ENCODE data around the gene DPYSL5.

Gene DPYSL5

GRCh38 chr2:26933431-26934334 is 85.8 kb downstream of the DPYSL5 start:
- no peak for DNase-seq

GRCh38 chr2:26934335-26934724 is 86.4 kb downstream of the DPYSL5 start:
- DNase-seq = no peak

GRCh38 chr2:26934985-26935384 is 87.1 kb downstream of the DPYSL5 start:
- no peak for DNase-seq

DNA sequence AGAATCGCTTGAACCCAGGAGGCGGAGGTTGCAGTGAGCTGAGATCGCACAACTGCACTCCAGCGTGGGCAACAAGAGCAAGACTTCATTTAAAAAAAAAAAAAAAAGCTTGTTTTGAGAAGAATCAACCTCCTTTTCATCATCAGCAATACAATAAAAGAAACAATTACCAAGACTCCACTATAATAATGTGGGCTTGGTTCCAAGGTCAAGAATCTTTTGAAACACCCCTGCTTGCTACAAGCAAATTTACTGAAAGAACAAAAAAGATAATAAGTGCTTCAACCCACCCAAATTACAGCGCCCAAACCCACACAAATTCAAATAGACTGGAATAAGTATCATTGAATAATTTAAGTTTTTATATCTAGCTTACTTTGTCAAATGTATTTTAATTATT is 88.9 kb downstream of the DPYSL5 start:
- DNase-seq = no peak

DNA sequence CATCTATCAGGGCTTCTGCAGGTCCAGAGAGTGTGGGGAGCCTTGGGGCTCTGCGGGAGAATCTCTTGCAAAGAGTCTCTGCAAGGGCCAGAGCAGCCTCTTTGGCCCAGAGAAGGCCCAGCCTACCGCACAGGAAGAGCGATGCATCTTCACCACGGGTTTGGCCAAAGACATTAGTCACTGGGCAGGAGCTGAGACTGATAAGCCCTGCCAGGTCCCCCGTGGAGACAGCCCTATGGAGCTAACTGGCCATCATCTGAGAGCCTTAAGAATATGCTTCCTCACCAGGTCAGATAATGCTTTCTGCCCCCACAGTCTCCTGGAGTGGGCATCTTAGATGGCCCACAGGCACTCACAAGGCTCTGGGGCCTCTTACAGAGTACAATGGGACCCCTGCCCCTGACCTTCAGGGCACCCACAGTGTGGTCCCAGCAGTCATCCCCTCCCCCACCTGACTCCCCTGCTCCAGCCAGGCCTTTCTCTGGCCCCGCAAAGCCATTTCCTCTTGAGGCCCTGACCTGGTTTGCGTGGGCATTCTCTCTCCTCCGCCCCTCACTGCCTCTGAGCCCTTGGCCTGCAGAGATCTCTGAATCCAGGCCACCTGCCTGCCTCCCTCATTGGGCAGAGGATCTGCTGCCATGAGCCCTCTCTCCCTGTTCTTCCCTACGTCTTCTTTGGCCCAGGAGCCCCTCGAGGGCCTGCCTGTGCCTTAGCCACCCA is 90.6 kb downstream of the DPYSL5 start:
- DNase-seq = no peak

GRCh38 chr2:26940001-26940400 is 92.1 kb downstream of the DPYSL5 start:
- DNase-seq = no peak

DNA sequence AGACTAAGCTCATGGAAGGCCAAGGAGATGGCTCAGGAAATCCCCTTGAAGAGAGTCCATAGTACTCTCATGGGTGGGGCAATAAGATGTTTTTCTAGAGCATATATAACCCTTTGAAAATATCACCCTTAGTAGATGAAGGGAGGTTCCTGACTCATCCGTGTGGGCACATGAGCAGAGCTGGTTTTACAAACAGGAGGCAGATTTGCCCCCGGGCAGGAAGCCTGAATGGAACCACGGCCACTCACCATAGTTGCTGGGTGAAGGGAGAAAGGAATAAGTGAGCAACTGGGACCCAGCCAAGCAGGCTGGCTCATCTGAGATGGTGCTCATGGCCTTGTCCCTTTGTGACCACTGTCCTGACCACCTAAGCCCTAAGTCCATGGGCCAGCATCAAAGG is 93.6 kb downstream of the DPYSL5 start:
- no peak for DNase-seq

DNA sequence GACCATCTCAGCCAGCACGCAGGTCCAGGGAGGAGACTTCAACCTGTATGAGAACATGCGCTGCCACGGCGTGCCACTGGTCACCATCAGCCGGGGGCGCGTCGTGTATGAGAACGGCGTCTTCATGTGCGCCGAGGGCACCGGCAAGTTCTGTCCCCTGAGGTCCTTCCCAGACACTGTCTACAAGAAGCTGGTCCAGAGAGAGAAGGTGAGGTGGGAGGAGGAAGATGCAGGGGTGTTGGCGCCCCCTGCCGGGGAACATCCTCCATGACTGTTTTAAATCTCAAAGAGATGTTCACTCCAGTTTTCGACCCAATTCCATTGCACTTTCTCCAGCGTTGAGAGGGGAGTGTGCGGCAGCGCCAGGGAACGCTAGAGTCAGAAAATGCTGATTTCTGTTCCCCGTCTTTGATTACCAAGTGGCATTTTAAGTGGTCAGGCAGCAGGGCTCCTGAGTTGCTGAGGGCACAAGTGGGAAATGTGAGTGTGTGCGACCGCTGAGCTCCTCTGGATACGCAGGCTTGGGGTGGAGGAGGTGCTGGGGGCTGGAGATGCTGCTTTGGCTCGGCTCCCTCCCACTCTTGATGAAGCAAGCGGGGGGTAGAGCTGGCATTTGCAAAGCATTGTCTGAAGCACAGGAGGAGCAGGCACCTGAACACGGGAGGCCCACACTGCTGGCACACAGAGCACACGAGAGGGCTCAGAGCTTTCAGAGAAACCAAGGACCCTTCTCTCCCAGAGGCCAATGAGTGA is 94.8 kb downstream of the DPYSL5 start:
- DNase-seq = peak; percentile 55

GRCh38 chr2:26945991-26946750 is 98.2 kb downstream of the DPYSL5 start:
- DNase-seq = no peak

DNA sequence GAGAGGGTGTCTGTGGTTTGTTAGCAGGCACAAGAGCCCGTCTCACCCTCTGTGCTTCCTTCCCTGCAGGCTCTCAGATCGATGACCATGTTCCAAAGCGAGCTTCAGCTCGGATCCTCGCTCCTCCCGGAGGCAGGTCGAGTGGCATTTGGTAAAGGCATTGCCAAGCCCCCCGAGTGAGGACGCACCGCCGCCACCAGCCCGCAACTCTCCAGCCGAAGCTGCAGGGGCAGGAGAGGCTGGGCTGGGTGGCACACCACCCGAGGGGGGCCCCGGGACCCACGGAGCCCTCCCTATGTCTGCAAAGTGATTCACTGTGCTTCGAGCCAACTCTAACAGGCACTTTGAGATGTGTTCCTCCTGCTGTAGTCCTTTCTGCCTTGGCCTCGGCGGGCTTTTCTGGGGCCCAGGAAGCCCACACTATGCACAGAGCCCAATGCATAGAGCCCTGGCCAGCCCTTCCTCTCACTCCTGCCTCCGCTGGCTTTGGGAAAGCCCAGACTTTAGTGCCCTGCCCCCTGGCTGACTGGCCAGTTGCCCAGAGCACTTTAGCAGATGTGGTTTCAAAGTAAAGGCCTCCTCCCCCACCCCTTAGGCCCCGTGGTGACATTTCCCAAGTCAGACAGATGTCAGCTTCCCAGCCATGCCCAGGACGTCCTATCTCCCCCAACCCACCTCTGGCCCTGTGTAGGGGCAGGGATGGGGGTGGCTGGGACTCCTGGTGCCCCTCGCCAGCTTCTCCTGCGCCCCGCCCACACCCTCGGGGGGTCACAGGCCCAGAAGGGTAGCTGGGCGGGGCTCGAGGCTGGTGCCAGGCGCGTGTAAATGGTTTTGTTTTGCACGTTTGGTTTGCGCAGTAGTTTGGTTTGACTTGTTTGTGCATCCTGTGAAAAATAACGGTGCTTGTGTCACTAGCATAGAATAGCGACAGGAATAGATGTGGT is 99.2 kb downstream of the DPYSL5 start:
- DNase-seq = no peak

- DNase-seq = no peak
These were observed 100.9 kb downstream of the DPYSL5 start for GRCh38 chr2:26948800-26949199.

GRCh38 chr2:26950246-26950645 is 102.3 kb downstream of the DPYSL5 start:
- DNase-seq = no peak

GRCh38 chr2:26951236-26951635 is 103.3 kb downstream of the DPYSL5 start:
- DNase-seq = no peak

DNA sequence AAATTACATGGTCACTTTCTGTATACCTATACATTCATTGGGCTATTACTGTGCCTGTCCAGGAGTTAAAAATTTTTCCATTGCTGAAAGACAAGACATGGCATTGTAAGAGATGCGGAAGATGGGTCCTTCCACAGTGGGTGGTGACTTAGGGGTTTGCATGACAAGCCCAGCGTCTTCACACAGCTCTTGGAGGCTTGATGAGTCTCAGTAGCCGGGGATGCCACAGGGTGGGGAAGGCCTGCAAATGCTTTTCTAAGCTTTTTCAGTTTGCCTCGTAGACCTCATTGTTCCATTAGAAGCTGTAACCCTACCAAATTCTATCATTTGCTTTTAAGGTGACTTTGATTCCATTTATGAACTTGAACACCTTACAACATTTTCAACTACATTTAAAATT is 104.4 kb downstream of the DPYSL5 start:
- DNase-seq = no peak

- DNase-seq = no peak
These were observed 106.2 kb downstream of the DPYSL5 start for GRCh38 chr2:26954135-26954534.

DNA sequence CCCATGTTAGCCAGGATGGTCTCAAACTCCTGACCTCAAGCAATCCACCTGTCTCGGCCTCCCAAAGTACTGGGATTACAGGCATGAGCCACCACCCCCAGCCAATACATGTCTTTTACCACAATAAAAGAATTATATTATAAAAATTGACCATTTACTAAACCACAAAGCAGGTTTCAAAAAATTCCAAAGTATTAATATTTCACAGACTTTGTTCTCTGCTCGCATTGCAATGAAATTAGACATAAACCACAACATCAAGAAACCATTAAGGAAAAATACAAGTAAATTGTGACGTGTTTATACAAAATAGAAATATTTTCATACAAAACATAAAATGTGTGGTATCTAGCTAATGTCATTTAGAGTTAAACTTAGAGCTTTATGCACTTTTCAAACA is 109.1 kb downstream of the DPYSL5 start:
- DNase-seq = no peak

GRCh38 chr2:26957534-26957933 is 109.6 kb downstream of the DPYSL5 start:
- no peak for DNase-seq

- no peak for DNase-seq
These were observed 111.4 kb downstream of the DPYSL5 start for GRCh38 chr2:26959331-26959730.

DNA sequence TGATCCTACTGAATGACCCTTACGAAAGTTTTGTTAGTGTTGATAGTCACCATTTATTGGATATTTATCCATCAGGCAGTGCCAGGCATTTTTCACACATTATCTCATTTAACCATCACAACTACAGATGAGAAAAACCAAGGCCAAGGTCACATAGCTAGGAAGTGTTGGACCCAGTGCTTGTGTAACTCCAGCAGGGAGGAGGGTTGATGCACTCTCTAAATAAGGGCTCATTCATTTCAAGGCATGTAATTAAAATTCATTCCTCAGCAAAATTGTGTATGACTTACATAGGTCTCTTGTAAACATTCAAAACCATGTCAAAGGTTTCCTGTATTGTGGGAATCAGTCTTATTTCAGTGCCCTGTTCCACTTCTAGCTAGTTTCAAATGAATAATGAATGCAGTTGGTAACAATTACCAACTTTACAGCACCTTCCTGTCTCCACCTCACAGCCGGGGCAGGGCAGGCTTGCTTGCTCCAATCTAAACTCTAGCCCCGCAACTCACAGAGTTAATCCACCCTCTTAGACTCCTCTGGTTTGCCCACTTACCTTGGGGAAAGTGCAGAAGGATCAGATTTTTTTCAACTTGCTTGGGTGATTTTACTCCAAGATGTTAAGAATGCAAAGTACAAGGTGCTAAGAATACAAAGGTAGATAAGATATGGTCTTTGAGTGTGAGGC is 116.7 kb downstream of the DPYSL5 start:
- no peak for DNase-seq

DNA sequence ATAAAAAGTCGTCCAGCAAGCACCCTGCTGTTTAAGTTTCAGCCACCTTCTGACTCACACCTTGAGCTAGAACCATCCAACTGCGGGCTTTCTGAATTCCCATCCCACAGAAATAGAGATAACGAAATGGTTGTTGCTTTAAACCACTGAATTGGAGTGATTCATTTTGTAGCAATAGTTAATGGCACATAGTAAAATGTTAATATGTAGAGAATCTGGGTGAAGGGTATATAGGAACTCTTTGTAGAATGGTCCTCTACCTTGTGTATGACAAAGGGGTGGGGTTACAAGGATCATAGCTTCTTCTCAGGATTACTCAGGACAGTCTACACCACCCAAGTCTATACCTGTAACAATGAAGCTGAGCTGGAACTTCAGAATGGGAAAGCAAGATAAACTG is 120.1 kb downstream of the DPYSL5 start:
- no peak for DNase-seq
